GM12875 (cell line): Measurements from ENCODE around the gene SSTR5.
"Not testable (repeated sequence)": the region's sequence is repeated elsewhere in the genome, so short reads cannot be mapped to it uniquely, and the experiment has no call there.

Source experiments
- H3K4me3 ChIP-seq: one replicate; pipeline ENCODE4 v1.5.1; 2011; ENCODE audit warnings: low read depth, low read length, control low read depth
- CTCF ChIP-seq: IDR thresholded peaks from 2 replicates; pipeline ENCODE4 v1.5.1; 2011; ENCODE audit warnings: low read depth, mild to moderate bottlenecking, control low read depth, inconsistent platforms, low read length, moderate library complexity, borderline replicate concordance; ENCODE audit not compliant: insufficient read depth

SSTR5 gene

GRCh38 chr16:1079786-1080525 is 7.4 kb downstream of the SSTR5 start:
- no peak for TF ChIP-seq CTCF
- no peak overlapping the region for H3K4me3 ChIP-seq

GRCh38 chr16:1080801-1081733 is 8.5 kb downstream of the SSTR5 start:
- no peak for TF ChIP-seq CTCF
- H3K4me3 ChIP-seq = no peak overlapping the region

- TF ChIP-seq CTCF = no peak
- H3K4me3 ChIP-seq = no peak overlapping the region
Measured at GRCh38 chr16:1081734-1082265, 9.3 kb downstream of the SSTR5 start.

GRCh38 chr16:1082266-1082951 is 9.9 kb downstream of the SSTR5 start:
- TF ChIP-seq CTCF = no peak
- H3K4me3 ChIP-seq = no peak overlapping the region

- H3K4me3 ChIP-seq = no peak overlapping the region
- TF ChIP-seq CTCF = no peak
Measured at GRCh38 chr16:1082952-1083675, 10.6 kb downstream of the SSTR5 start.

- no peak overlapping the region for H3K4me3 ChIP-seq
- TF ChIP-seq CTCF = no peak
Measured at GRCh38 chr16:1084971-1085370, 12.4 kb downstream of the SSTR5 start.

- H3K4me3 ChIP-seq = not testable (repeated sequence)
Measured at GRCh38 chr16:1086443-1086842, 13.9 kb downstream of the SSTR5 start.
